B cell (primary cell): ENCODE measurements around the gene NKAPL. TPM values are rescaled to one million over a fixed set of nuclear protein-coding genes. Genes with fewer than 3 reads are reported as not detected.

Experiments
- ATAC-seq: fragments of 200-7000 bp; cut with Tn5 transposase; one replicate; pipeline ENCODE4 v1.10.0; 2021; ENCODE audit warnings: low read depth, mild to moderate bottlenecking, moderate number of reproducible peaks, moderate library complexity
- CTCF ChIA-PET: fragments of 350-600 bp; sonication (Branson Sonifier 250); formaldehyde crosslinking; loops from one replicate; lab custom pipeline; 2021; ENCODE audit warnings: antibody characterized with exemption, inconsistent platforms; lab: Charles Lee
- POLR2A ChIA-PET: fragments of 350-600 bp; sonication (Branson Sonifier 250); formaldehyde crosslinking; loops from one replicate; lab custom pipeline; 2021; ENCODE audit warnings: antibody characterized with exemption; lab: Charles Lee
- DNase-seq: peaks from one replicate; pipeline ENCODE4 v3.0.0; 2013
- H2AFZ ChIP-seq: 2 replicates; pipeline ENCODE4 v1.6.1; 2012; ENCODE audit warnings: mild to moderate bottlenecking, low read depth, low read length; ENCODE audit not compliant: insufficient read depth, poor library complexity, severe bottlenecking
- H3K27ac ChIP-seq, 2 donors: 1 replicate in 1 of 2; 2 replicates in 1 of 2; pipeline ENCODE4 v1.5.1; 2012 to 2013; ENCODE audit warnings: low read length in 2 of 2, mild to moderate bottlenecking in 2 of 2, moderate library complexity in 1 of 2
- H3K27me3 ChIP-seq, 4 experiments: fragments of 200-600 bp in 1 of 4; sonication (generic) in 1 of 4; replicated peaks in 1 of 4; 1 replicate in 2 of 4; 2 replicates in 2 of 4; pipeline versions ENCODE4 v1.6.1 to v1.7.0; 2013 to 2016; ENCODE audit warnings: low read length in 3 of 4, mild to moderate bottlenecking in 2 of 4, mixed read lengths in 1 of 4, moderate library complexity in 1 of 4; ENCODE audit not compliant: insufficient read depth in 4 of 4, control insufficient read depth in 3 of 4; ENCODE audit errors: control extremely low read depth in 1 of 4
- H3K36me3 ChIP-seq, 2 experiments: replicated peaks in 1 of 2; 1 replicate in 1 of 2; 2 replicates in 1 of 2; pipeline versions ENCODE4 v1.6.1 to v1.7.1; 2013; ENCODE audit warnings: low read length in 1 of 2; ENCODE audit not compliant: insufficient read depth in 2 of 2, control insufficient read depth in 1 of 2; ENCODE audit errors: control extremely low read depth in 1 of 2, extremely low read depth in 1 of 2
- H3K4me1 ChIP-seq, 2 donors: fragments of 200-600 bp in 1 of 2; sonication (generic) in 1 of 2; 1 replicate in 1 of 2; 2 replicates in 1 of 2; pipeline versions ENCODE4 v1.5.1 to v1.6.1; 2013 to 2017; ENCODE audit warnings: low read length in 2 of 2; ENCODE audit not compliant: control insufficient read depth in 2 of 2, insufficient read depth in 2 of 2
- H3K4me2 ChIP-seq: replicated peaks from 2 replicates; pipeline ENCODE3; 2012; ENCODE audit warnings: mild to moderate bottlenecking, low read depth, low read length; ENCODE audit not compliant: poor library complexity, severe bottlenecking
- H3K4me3 ChIP-seq, 5 experiments: fragments of 200-600 bp in 1 of 5; sonication (generic) in 1 of 5; 1 replicate in 3 of 5; 2 replicates in 2 of 5; pipeline versions ENCODE4 v1.5.1 to v1.7.0; 2011 to 2016; ENCODE audit warnings: low read length in 4 of 5, mild to moderate bottlenecking in 4 of 5, low read depth in 2 of 5, control low read depth in 1 of 5, moderate library complexity in 1 of 5; ENCODE audit not compliant: insufficient read depth in 1 of 5; ENCODE audit errors: control extremely low read depth in 1 of 5, extremely low read depth in 1 of 5
- H3K79me2 ChIP-seq: fragments of 200-600 bp; sonication (generic); one replicate; pipeline ENCODE4 v1.6.0; 2016; ENCODE audit warnings: low read length; ENCODE audit not compliant: control insufficient read depth, insufficient read depth
- H3K9ac ChIP-seq: fragments of 200-600 bp; sonication (generic); 2 replicates; pipeline ENCODE4 v1.6.1; 2017; ENCODE audit warnings: mild to moderate bottlenecking, low read length, moderate library complexity
- H3K9me3 ChIP-seq, 3 donors: one replicate each; pipeline versions ENCODE4 v1.6.1 to v1.7.1; 2013; ENCODE audit warnings: low read length in 2 of 3; ENCODE audit not compliant: control insufficient read depth in 2 of 3, insufficient read depth in 1 of 3; ENCODE audit errors: control extremely low read depth in 1 of 3
- H4K20me1 ChIP-seq: 2 replicates; pipeline ENCODE4 v1.6.0; 2012; ENCODE audit warnings: mild to moderate bottlenecking, low read length; ENCODE audit not compliant: insufficient read depth, control insufficient read depth, poor library complexity, severe bottlenecking
- H3K27ac Mint-ChIP-seq: one replicate; pipeline ENCODE4 v1.8.0; 2021; ENCODE audit warnings: mixed read lengths
- H3K27me3 Mint-ChIP-seq: one replicate; pipeline ENCODE4 v1.8.0; 2021; ENCODE audit warnings: mixed read lengths
- H3K4me1 Mint-ChIP-seq: one replicate; pipeline ENCODE4 v1.8.0; 2021; ENCODE audit warnings: mixed read lengths
- H3K4me3 Mint-ChIP-seq: one replicate; pipeline ENCODE4 v1.8.0; 2021; ENCODE audit warnings: mixed read lengths
- H3K9me3 Mint-ChIP-seq: one replicate; pipeline ENCODE4 v1.8.0; 2022; ENCODE audit warnings: mixed read lengths; ENCODE audit not compliant: insufficient read depth
- EZH2 ChIP-seq: IDR thresholded peaks from 2 replicates; pipeline ENCODE4 v1.6.1; 2012; ENCODE audit warnings: borderline replicate concordance, low read depth, mild to moderate bottlenecking, moderate library complexity, low read length; ENCODE audit not compliant: insufficient read depth, poor library complexity, severe bottlenecking
- WGBS: methylation state at CpG from one replicate; pipeline ENCODE4 v1.1.5; 2013; ENCODE audit warnings: missing lambda C conversion rate; ENCODE audit not compliant: insufficient coverage; 5-methylcytosine and 5-hydroxymethylcytosine counted together
- intact Hi-C: fragments of 100-400 bp; cut with micrococcal nuclease; formaldehyde crosslinking; loops from one replicate; pipeline ENCODE4 v1.10.0; 2022
- polyA plus RNA-seq: library from polyadenylated mRNA; depleted of rRNA; stranded (reverse); fragments of >200 nt; gene quantifications from 2 replicates; pipeline ENCODE4 v1.2.3, GENCODE V29; 2012
- total RNA-seq, 2 donors: library from RNA; stranded (reverse); fragments of 120-200 nt in 1 of 2; gene quantifications; 1 replicate in 1 of 2; 2 replicates in 1 of 2; pipeline versions ENCODE4 v1.2.3 to v1.2.4, GENCODE V29; 2013 to 2022
- TF ChIP-seq, protein P1 (sequence below): fragments of 200-600 bp; IDR thresholded peaks from one replicate; pipeline ENCODE4 v1.8.0; 2022; ENCODE audit warnings: antibody characterized with exemption, mild to moderate bottlenecking

Gene NKAPL
- total and polyA plus RNA-seq, 2 donors (not counting 1 experiment from before 2014, with no cell fraction given) = 0.52 TPM; not detected in 1

DNA sequence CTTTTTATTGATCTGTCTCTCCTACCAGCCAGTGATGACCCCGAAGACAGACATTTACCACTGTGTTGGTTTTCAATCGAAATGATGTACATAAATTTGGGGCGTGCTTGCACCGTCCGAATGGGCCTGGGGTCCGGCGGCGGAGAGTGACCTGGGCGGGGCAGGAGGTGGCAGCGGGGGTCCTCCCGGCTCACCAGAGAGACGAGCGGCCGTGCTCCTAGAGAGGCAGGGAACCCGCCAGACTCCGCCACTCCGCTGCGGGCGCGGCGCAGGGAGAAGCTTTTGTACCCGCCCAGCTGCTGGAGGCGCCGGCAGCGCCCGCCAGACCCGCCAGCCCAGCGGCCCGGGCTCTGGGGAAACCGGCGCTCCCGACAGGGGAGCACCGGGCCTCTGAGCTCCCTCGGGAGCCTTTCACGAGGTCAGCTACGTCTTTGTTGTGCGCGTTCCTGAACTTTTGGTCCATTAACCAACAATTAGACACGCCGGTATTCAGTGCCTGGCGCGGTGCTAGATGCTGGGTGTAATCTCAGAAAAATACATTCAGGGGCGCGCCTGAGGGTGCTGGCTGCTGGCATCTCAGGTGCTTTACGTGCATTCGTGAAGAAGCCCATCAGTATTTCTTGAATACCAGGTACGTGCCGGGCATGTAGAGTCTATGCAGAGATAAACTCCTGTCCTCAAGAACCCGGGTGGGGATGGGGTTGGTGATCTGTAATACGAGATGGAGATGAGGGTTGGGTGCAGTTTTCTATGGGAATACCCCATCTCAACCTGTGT, 22.4 kb downstream of the NKAPL start, which contains the start of gene PGBD1:
Gene PGBD1, plus strand, starts transcription at position 285 of the 777 bp plus-strand sequence. CDS start 2,242 bp downstream, outside the sequence.
- Mint-ChIP-seq H3K27me3 (peaks cover 19% of the 10 kb centered on the region), H3K4me1 (peaks cover 9% of the 10 kb centered on the region), H3K4me3 (peak within 1 kb of the TSS; percentile 93), H3K9me3 (no peaks in the 10 kb centered on the region), H3K27ac (no peak within 1 kb of the TSS)
- intact Hi-C loops = loop anchor here (1.0 to 5.0 kb wide), 3 partner anchors 29 to 56 kb away; partner anchors contain the start of genes ZKSCAN4 and ZSCAN31
- H4K20me1 ChIP-seq = no peaks in the 10 kb centered on the region
- ChIA-PET POLR2A (interaction anchor here (0.6 kb wide), 1 partner anchor 117 kb away, joined by 4 read pairs; no protein-coding TSS in a partner anchor), CTCF (interaction anchor here (2.2 to 3.4 kb wide), 2 partner anchors 14 to 74 kb away, joined by 9 to 14 read pairs; partner anchors contain the start of gene ZSCAN26)
- peak within 1 kb of the TSS; percentile 76 for H2AFZ ChIP-seq
- H3K79me2 ChIP-seq = no peaks in the 10 kb centered on the region
- no peaks in the 10 kb centered on the region for H3K9me3 ChIP-seq
- H3K27me3 ChIP-seq = peaks cover 0 to 16% (median 11%) of the 10 kb centered on the region in 4 experiments
- H3K27ac ChIP-seq = no peak within 1 kb of the TSS
- no peak for TF ChIP-seq EZH2
- TF ChIP-seq, protein P1, sequence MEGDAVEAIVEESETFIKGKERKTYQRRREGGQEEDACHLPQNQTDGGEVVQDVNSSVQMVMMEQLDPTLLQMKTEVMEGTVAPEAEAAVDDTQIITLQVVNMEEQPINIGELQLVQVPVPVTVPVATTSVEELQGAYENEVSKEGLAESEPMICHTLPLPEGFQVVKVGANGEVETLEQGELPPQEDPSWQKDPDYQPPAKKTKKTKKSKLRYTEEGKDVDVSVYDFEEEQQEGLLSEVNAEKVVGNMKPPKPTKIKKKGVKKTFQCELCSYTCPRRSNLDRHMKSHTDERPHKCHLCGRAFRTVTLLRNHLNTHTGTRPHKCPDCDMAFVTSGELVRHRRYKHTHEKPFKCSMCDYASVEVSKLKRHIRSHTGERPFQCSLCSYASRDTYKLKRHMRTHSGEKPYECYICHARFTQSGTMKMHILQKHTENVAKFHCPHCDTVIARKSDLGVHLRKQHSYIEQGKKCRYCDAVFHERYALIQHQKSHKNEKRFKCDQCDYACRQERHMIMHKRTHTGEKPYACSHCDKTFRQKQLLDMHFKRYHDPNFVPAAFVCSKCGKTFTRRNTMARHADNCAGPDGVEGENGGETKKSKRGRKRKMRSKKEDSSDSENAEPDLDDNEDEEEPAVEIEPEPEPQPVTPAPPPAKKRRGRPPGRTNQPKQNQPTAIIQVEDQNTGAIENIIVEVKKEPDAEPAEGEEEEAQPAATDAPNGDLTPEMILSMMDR = no peak
- peak; percentile 87 for ATAC-seq
- H3K4me2 ChIP-seq = peak within 1 kb of the TSS; percentile 83
- peak within 1 kb of the TSS; percentile 61 for H3K9ac ChIP-seq
- under 1% methylated on average over 47 of the region's 50 CpGs for whole genome bisulfite sequencing
- H3K4me3 ChIP-seq = peak within 1 kb of the TSS; percentile 45 to 61 (median 53)
- peaks cover 7 to 9% of the 10 kb centered on the region in 2 donors for H3K4me1 ChIP-seq
- peaks cover 6 to 10% of the 10 kb centered on the region in 2 experiments for H3K36me3 ChIP-seq
- peak; percentile 63 for DNase-seq
